SU-DHL-6 (cell line): Measurements from ENCODE around the gene ITGA11.

Source experiments
- H2AFZ ChIP-seq: fragments of 200-600 bp; sonication (generic); 2 replicates; pipeline ENCODE4 v1.6.1; 2014; ENCODE audit warnings: low read depth, mild to moderate bottlenecking, moderate library complexity, mixed read lengths, antibody characterized with exemption, low read length; ENCODE audit not compliant: severe bottlenecking
- H3F3A ChIP-seq: fragments of 200-600 bp; shearing (Covaris generic); 2 replicates; pipeline ENCODE4 v1.6.0; 2016; ENCODE audit warnings: antibody characterized with exemption, mild to moderate bottlenecking; ENCODE audit not compliant: insufficient read depth
- H3K27ac ChIP-seq: fragments of 200-600 bp; sonication (generic); 2 replicates; pipeline ENCODE4 v1.5.1; 2016; ENCODE audit warnings: low read depth, mild to moderate bottlenecking, low read length, moderate library complexity, mixed read lengths
- H3K27me3 ChIP-seq: fragments of 200-600 bp; sonication (generic), shearing (Covaris generic); 2 replicates; pipeline ENCODE4 v1.6.0; 2014; ENCODE audit warnings: mild to moderate bottlenecking, low read length
- H3K36me3 ChIP-seq: fragments of 200-600 bp; sonication (generic); 2 replicates; pipeline ENCODE4 v1.6.1; 2014; ENCODE audit warnings: mild to moderate bottlenecking, low read length, mixed read lengths
- H3K4me2 ChIP-seq: fragments of 300-600, 200-600 bp; shearing (Covaris generic), sonication (generic); 2 replicates; pipeline ENCODE4 v1.6.0; 2014; ENCODE audit warnings: low read length, low read depth, mild to moderate bottlenecking; ENCODE audit not compliant: poor library complexity, severe bottlenecking
- H3K4me3 ChIP-seq: fragments of 200-600 bp; sonication (generic); 2 replicates; pipeline ENCODE4 v1.5.1; 2014; ENCODE audit warnings: antibody characterized with exemption, low read length, mild to moderate bottlenecking, mixed read lengths; ENCODE audit not compliant: insufficient read depth, poor library complexity, severe bottlenecking
- H3K79me2 ChIP-seq: fragments of 200-600 bp; sonication (generic); 2 replicates; pipeline ENCODE4 v1.6.1; 2014; ENCODE audit warnings: mild to moderate bottlenecking, low read length, moderate library complexity; ENCODE audit not compliant: insufficient read depth
- H3K9ac ChIP-seq: fragments of 200-600 bp; sonication (generic); 2 replicates; pipeline ENCODE4 v1.7.0; 2014; ENCODE audit warnings: mild to moderate bottlenecking, low read length
- H3K9me2 ChIP-seq: fragments of 200-600 bp; sonication (generic); replicated peaks from 2 replicates; pipeline ENCODE4 v1.6.1; 2014; ENCODE audit warnings: low read length; ENCODE audit not compliant: insufficient read depth
- H3K9me3 ChIP-seq: fragments of 200-600 bp; sonication (generic); 2 replicates; pipeline ENCODE4 v1.6.1; 2014; ENCODE audit warnings: low read length, mixed read lengths; ENCODE audit not compliant: insufficient read depth
- H4K20me1 ChIP-seq: fragments of 200-600 bp; sonication (generic); 2 replicates; pipeline ENCODE4 v1.6.1; 2014; ENCODE audit warnings: low read depth, mild to moderate bottlenecking, antibody characterized with exemption, low read length, moderate library complexity, mixed read lengths
- CTCF ChIP-seq: fragments of 200-600 bp; sonication (generic); IDR thresholded peaks from one replicate; pipeline ENCODE4 v1.5.1; 2017; ENCODE audit warnings: antibody characterized with exemption, mild to moderate bottlenecking, low read length, moderate library complexity; ENCODE audit not compliant: insufficient read depth, poor library complexity, severe bottlenecking
- EZH2phosphoT487 ChIP-seq: fragments of 200-600 bp; sonication (generic), shearing (Covaris generic); conservative IDR thresholded peaks from 2 replicates; pipeline ENCODE4 v1.6.1; 2018; ENCODE audit warnings: mild to moderate bottlenecking, antibody characterized with exemption, low read length, moderate library complexity, mixed read lengths

ITGA11 gene

GRCh38 chr15:68432441-68433064, 590 bp upstream of the ITGA11 start:
- H3K79me2 ChIP-seq, result no peaks in the 10 kb centered on the region
- H3K36me3 ChIP-seq, result no peaks in the 10 kb centered on the region
- H3K9me2 ChIP-seq, result no peaks in the 10 kb centered on the region
- H3K27me3 ChIP-seq, result no peaks in the 10 kb centered on the region
- no peak overlapping the region for H3K4me2 ChIP-seq
- H3K9ac ChIP-seq, result no peak overlapping the region
- H3K9me3 ChIP-seq, result no peaks in the 10 kb centered on the region
- no peak overlapping the region for H2AFZ ChIP-seq
- H4K20me1 ChIP-seq, result no peaks in the 10 kb centered on the region
- no peak for TF ChIP-seq CTCF
- no peak for TF ChIP-seq EZH2phosphoT487
- no peaks in the 10 kb centered on the region for H3F3A ChIP-seq
- H3K27ac ChIP-seq, result no peak overlapping the region
- no peak overlapping the region for H3K4me3 ChIP-seq

GRCh38 chr15:68431037-68431791, 749 bp downstream of the ITGA11 start:
- no peaks in the 10 kb centered on the region for H3F3A ChIP-seq
- H3K9ac ChIP-seq, result no peak overlapping the region
- no peak overlapping the region for H3K27ac ChIP-seq
- H3K4me2 ChIP-seq, result no peak overlapping the region
- no peaks in the 10 kb centered on the region for H3K27me3 ChIP-seq
- H3K4me3 ChIP-seq, result no peak overlapping the region
- no peaks in the 10 kb centered on the region for H3K9me2 ChIP-seq
- no peak for TF ChIP-seq CTCF
- no peak for TF ChIP-seq EZH2phosphoT487
- H3K9me3 ChIP-seq, result no peaks in the 10 kb centered on the region
- no peaks in the 10 kb centered on the region for H3K79me2 ChIP-seq
- no peaks in the 10 kb centered on the region for H3K36me3 ChIP-seq
- no peak overlapping the region for H2AFZ ChIP-seq
- H4K20me1 ChIP-seq, result no peaks in the 10 kb centered on the region

DNA sequence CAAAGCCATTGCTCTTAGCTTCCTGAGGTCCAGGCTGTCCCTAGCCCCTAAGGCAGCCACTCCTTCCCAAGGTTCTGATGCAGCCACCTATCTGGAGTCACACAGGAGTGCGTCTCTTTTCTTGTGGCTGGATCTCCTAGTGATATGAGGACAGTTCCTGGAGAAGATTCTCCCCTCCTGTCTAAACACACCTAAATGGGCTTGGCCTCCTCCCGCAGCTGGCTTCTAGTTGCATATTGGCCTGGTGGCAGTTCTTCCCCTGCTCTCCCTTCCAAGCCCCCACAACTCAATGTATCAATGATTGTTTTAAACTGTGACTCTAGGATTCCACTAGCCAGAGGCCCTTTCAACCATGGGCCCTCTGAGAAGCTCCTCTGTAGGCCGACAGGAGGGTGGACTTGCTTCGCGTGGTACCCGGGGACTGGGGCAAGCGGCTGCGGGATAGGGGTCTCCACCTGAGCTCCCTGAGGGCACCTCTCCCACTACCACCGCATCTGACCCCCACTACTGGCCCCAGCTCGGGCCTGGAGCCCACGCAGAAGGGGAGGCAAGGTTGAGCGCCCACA, 1.4 kb downstream of the ITGA11 start:
- H3K9ac ChIP-seq, result no peak overlapping the region
- H3K27ac ChIP-seq, result no peak overlapping the region
- H4K20me1 ChIP-seq, result no peaks in the 10 kb centered on the region
- H3K36me3 ChIP-seq, result no peaks in the 10 kb centered on the region
- H3K4me2 ChIP-seq, result no peak overlapping the region
- H3K27me3 ChIP-seq, result no peaks in the 10 kb centered on the region
- no peak overlapping the region for H3K4me3 ChIP-seq
- H3K9me2 ChIP-seq, result no peaks in the 10 kb centered on the region
- no peak overlapping the region for H2AFZ ChIP-seq
- no peaks in the 10 kb centered on the region for H3F3A ChIP-seq
- H3K79me2 ChIP-seq, result no peaks in the 10 kb centered on the region
- H3K9me3 ChIP-seq, result no peaks in the 10 kb centered on the region
- no peak for TF ChIP-seq EZH2phosphoT487
- no peak for TF ChIP-seq CTCF
